Measurements from ENCODE around the gene AMY1C.
"Not testable (repeated sequence)": the region's sequence is repeated elsewhere in the genome, so short reads cannot be mapped to it uniquely, and the experiment has no call there.

AMY1C gene

DNA sequence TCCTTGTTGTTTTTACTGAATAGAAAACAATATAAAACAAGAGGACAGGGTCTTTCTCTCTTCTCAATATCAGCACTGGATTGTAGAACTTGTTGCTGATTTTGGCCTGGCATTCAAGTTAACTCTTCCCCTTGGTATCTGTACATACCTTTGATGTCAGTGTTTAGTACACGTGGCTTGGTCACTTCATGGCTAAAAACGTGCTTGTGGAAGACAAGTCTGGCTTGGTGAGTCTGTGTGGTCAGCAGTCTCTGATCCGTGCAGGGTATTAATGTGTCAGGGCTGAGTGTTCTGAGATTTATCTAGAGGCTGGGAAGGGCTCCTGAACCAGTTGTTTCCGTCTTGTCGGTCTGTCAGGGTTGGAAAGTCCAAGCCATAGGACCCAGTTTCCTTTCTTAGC is at the start of gene AMY1C:
AMY1C (plus strand) TSS at position 301 of the 400 bp plus-strand sequence. CDS start 572 bp downstream, outside the sequence.
- not testable (repeated sequence) for DNase-seq

DNA sequence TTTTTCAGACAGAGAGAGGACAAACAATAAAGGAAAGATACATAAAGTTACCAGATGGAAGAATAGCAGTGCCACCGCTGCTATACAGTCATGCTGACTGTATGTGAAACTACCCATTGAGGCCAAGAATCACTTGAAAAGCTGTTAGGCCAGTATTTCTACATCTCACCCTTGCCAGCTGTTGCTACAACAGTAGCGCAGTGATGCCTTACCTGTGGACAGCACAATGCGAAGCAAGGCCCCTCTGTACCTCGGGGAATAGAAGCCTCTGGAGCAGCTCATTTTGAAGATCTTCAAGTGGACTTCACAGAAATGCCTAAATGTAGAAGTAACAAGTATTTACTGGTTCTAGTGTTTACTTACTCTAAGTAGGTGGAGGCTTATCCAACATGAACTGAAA is 49.0 kb upstream of the AMY1C start:
- not testable (repeated sequence) for DNase-seq

DNA sequence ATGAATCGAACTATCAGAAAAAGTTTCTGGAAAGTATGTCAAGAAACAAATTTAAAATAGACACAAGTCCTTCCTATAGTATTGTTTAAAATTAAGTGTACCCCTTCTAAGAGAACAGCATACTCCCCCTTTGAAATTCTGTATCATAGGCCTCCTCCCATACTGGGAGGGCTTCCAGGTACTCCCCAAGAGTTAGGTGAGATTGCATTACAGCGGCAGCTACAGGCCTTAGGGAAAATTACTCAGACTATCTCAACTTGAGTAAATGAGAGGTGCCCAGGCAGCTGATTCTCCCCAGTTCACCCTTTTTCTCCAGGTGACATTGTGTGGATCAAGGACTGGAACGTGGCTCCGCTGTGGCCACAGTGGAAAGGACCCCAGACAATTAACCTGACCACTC is 48.4 kb upstream of the AMY1C start:
- not testable (repeated sequence) for DNase-seq

DNA sequence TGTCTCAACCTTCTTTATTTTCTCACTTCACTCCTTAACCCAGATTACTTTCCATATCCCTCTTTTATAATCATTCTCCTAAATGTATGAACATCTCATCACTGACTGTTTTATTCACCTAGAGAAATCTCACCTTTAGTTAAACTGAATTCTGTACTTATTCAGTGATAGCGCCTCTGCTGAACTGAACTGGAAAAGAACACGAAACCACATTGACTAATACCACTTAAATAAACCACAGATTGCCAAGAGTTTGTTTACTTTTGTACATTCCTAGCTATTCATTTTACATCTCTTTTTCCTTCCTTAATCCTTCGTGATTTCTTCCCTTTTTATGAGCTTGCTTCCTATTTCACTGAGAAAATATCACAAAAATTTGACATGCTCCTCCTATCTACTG is 42.0 kb upstream of the AMY1C start:
- DNase-seq = not testable (repeated sequence)

DNA sequence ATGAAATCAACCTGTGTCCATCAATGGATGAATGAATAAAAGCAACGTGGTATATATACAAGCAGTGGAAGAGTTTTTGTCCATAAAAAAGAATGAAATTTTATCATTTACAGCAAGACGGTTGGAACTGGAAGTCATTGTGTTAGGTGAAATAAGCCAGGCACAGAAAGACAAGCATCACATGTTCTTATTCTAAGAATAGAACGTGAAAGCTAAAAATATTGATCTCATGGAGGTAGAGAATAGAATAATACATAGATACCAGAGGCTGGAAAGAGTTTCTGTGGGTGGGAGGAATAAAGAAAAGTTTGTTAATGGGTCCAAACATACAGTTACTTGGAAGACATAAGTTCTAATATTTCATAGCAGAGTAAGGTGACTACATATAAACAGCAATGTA is 39.3 kb upstream of the AMY1C start:
- not testable (repeated sequence) for DNase-seq

DNA sequence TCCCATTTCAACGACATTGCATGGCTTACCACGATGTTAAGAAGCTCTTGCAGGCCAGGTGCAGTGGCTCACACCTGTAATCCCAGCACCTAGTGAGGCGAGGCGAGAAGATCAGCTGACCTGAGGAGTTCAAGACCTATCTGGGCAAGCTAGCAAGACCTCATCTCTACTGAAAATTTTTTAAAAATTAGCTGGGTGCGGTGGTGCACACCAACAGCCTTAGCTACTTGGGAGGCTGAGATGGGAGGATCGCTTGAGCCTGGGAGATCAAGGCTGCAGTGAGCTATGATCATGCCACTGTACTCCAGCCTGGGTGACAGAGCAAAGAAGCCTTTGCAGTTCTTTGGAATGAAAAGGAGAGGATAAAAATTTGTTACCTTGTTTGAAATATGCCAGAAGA is 32.3 kb upstream of the AMY1C start:
- DNase-seq = not testable (repeated sequence)

DNA sequence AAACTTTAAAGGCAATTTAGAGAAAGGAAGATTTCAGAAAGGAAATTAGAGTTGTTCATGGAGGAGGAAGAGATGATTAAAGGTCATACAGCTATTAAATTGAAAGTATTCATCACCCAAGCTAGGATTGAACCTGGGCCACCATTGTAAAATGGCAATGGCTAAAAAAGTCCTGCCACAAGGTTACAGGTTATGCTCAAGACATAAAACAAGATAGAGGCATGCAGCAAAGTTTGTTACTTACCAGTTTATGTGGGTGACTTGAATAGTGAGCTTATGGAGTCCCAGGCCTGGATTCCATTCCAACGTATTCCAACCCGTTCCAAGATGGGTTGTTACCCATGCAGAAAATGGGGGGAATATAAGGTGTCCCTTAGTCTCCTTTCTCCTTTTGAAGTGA is 28.2 kb upstream of the AMY1C start:
- not testable (repeated sequence) for DNase-seq

DNA sequence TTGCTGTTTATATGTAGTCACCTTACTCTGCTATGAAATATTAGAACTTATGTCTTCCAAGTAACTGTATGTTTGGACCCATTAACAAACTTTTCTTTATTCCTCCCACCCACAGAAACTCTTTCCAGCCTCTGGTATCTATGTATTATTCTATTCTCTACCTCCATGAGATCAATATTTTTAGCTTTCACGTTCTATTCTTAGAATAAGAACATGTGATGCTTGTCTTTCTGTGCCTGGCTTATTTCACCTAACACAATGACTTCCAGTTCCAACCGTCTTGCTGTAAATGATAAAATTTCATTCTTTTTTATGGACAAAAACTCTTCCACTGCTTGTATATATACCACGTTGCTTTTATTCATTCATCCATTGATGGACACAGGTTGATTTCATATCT is 14.4 kb upstream of the AMY1C start:
- not testable (repeated sequence) for DNase-seq

DNA sequence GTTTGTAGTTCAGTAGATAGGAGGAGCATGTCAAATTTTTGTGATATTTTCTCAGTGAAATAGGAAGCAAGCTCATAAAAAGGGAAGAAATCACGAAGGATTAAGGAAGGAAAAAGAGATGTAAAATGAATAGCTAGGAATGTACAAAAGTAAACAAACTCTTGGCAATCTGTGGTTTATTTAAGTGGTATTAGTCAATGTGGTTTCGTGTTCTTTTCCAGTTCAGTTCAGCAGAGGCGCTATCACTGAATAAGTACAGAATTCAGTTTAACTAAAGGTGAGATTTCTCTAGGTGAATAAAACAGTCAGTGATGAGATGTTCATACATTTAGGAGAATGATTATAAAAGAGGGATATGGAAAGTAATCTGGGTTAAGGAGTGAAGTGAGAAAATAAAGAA is 11.7 kb upstream of the AMY1C start:
- DNase-seq = not testable (repeated sequence)

DNA sequence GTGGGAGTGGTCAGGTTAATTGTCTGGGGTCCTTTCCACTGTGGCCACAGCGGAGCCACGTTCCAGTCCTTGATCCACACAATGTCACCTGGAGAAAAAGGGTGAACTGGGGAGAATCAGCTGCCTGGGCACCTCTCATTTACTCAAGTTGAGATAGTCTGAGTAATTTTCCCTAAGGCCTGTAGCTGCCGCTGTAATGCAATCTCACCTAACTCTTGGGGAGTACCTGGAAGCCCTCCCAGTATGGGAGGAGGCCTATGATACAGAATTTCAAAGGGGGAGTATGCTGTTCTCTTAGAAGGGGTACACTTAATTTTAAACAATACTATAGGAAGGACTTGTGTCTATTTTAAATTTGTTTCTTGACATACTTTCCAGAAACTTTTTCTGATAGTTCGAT is 5.2 kb upstream of the AMY1C start:
- DNase-seq = not testable (repeated sequence)

DNA sequence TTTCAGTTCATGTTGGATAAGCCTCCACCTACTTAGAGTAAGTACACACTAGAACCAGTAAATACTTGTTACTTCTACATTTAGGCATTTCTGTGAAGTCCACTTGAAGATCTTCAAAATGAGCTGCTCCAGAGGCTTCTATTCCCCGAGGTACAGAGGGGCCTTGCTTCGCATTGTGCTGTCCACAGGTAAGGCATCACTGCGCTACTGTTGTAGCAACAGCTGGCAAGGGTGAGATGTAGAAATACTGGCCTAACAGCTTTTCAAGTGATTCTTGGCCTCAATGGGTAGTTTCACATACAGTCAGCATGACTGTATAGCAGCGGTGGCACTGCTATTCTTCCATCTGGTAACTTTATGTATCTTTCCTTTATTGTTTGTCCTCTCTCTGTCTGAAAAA is 4.7 kb upstream of the AMY1C start:
- not testable (repeated sequence) for DNase-seq

DNA sequence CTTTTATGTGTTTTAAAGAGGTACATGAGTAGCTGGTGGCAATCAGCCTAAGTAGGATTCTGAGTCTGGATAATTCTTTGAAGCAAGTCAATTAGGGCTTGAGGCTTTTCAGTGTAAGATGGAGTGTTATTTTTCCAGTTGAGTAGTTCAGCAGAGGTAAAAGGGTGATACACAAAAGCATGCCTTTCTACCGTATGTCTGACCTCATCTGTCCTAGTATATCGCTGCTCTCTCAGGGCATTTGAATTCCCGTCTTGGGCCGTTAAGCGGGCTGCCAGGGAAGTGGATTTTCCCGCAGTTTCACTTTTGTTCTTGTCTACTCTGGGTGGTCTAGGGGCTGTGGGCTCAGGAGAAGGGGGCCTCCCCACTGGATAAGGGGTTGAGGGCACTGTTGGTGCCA is 1.4 kb upstream of the AMY1C start:
- not testable (repeated sequence) for DNase-seq

DNA sequence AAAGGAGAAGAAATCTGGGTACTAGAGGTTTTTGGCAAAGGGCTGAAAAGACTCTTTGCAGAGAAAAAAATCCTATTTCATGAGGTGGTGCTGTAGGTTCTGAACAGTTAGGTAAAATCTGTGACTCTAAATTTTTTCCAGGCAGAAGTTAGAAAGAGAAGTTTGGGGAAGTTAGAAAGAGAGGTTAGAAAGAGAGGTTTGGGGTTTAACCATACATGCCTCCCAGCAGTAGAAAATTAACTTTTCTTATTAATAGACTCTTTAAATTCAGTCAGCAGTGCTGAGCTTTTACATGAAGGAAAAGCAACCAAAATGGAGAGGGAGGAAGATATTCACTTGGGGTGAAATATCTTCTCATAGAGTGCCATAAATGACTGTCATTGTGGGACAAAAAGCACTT is 12.2 kb downstream of the AMY1C start:
- DNase-seq = no peak

DNA sequence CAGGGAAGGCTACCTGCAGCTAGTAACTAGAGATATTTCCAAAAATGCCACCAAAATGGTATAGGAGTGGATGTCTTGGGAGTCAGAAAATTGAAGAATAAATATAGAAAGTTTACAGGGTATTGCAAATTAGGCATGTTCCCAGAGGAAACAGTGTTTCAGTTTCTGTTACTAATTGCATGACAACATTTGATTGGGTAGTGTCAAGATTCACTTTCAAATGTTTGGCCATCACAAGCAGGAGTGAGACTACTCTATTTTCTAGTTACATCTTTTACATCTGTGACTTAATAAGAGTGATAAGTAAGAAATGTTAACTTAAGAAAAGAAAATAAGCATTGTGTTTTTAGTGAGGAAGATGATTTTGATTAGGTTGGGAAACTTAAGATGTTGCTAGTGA is 30.2 kb downstream of the AMY1C start:
- no peak for DNase-seq

DNA sequence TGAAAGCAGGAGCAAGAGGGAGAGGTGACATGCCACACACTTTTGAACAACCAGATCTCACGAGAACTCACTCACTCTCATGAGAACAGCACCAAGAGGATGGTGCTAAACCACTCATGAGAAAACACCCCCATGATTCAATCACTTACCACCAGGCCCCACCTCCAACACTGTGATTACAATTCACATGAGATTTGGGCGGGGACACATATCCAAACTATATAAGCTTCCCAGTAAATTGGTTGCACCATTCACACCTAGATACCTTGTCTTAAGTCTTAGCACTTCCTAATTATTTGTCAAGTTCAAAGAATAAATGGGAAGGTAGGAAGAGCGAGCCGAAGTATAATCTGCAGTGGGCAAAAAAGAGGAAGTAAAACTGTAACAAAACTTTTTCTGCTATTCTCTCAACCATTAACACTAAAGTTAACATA is 34.3 kb downstream of the AMY1C start:
- no peak for DNase-seq

DNA sequence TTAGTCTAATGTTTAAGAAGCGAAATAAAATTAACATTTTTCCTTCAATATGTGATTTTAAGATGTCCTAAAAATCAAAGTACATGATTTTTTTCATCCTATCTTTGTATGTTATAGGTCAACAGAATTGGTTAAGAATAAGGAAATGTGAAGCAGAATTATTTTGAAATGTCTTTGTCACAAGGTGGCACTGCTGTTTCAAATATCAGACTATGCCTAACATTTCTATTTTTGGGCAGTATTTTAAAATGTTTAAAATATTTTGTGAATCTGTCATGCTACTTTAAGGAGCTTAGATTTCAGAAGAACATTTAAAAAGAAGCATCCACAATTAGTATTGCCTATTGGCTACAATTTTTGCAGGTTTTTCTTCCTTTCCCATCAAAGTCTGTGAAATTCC is 38.7 kb downstream of the AMY1C start:
- no peak for DNase-seq

DNA sequence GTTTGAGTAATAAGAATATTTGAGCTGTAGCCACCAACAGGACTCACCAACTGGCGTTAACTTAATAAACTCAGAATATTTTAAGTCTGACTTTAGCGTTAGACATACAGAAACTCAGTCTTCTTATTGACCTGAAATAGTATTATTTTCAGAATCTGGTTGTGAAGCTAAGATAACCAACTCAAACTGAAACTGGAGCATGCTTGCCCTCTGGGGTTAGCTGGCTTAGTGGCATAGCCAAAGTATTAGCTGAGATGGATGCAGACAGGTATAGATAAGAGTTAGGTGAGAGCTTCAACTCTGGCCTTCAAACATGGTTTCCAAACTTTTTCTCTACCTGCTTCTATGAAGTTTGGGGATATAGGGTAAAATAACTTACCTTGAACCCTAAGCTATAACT is 40.5 kb downstream of the AMY1C start:
- DNase-seq = no peak
